Activated CD8-positive, alpha-beta T cell treated with anti-CD3 and anti-CD28 coated beads, Interleukin-2, amount 10 ng/mL, durations not matched to agents 7 days and 5 days (primary cell): Measurements from ENCODE around the gene WDR59. TPM values are rescaled to one million over a fixed set of nuclear protein-coding genes. Genes with fewer than 3 reads are reported as not detected.
"Not testable (repeated sequence)": the region's sequence is repeated elsewhere in the genome, so short reads cannot be mapped to it uniquely, and the experiment has no call there.

Source experiments
- ATAC-seq: fragments of 150-1000 bp; cut with Tn5 transposase; one replicate; pipeline ENCODE4 v1.10.0; 2021; ENCODE audit warnings: moderate library complexity
- CTCF ChIA-PET: fragments of 350-600 bp; sonication (Branson Sonifier 250); formaldehyde crosslinking; loops from one replicate; lab custom pipeline; 2021; ENCODE audit warnings: antibody characterized with exemption; lab: Charles Lee
- POLR2A ChIA-PET: fragments of 350-600 bp; sonication (Branson Sonifier 250); formaldehyde crosslinking; loops from one replicate; lab custom pipeline; 2021; ENCODE audit warnings: antibody characterized with exemption; lab: Charles Lee
- DNase-seq: peaks from one replicate; pipeline ENCODE4 v3.0.0-alpha.2; 2020
- H3K27ac Mint-ChIP-seq: one replicate; pipeline ENCODE4 v1.8.0; 2021; ENCODE audit warnings: mild to moderate bottlenecking, mixed read lengths
- H3K27me3 Mint-ChIP-seq: one replicate; pipeline ENCODE4 v1.8.0; 2021; ENCODE audit warnings: low read depth, mixed read lengths
- H3K36me3 Mint-ChIP-seq: one replicate; pipeline ENCODE4 v1.8.0; 2021; ENCODE audit warnings: low read depth, mixed read lengths
- H3K4me1 Mint-ChIP-seq: one replicate; pipeline ENCODE4 v1.8.0; 2021; ENCODE audit warnings: low read depth, mixed read lengths
- H3K4me3 Mint-ChIP-seq: one replicate; pipeline ENCODE4 v1.8.0; 2021; ENCODE audit warnings: mild to moderate bottlenecking, mixed read lengths
- H3K9me3 Mint-ChIP-seq: one replicate; pipeline ENCODE4 v1.8.0; 2022; ENCODE audit warnings: mixed read lengths; ENCODE audit not compliant: insufficient read depth
- total RNA-seq, 2 experiments: library from RNA; stranded (reverse); gene quantifications; one replicate each; pipeline ENCODE4 v1.2.3, GENCODE V29; 2021

The WDR59 gene, protein sequence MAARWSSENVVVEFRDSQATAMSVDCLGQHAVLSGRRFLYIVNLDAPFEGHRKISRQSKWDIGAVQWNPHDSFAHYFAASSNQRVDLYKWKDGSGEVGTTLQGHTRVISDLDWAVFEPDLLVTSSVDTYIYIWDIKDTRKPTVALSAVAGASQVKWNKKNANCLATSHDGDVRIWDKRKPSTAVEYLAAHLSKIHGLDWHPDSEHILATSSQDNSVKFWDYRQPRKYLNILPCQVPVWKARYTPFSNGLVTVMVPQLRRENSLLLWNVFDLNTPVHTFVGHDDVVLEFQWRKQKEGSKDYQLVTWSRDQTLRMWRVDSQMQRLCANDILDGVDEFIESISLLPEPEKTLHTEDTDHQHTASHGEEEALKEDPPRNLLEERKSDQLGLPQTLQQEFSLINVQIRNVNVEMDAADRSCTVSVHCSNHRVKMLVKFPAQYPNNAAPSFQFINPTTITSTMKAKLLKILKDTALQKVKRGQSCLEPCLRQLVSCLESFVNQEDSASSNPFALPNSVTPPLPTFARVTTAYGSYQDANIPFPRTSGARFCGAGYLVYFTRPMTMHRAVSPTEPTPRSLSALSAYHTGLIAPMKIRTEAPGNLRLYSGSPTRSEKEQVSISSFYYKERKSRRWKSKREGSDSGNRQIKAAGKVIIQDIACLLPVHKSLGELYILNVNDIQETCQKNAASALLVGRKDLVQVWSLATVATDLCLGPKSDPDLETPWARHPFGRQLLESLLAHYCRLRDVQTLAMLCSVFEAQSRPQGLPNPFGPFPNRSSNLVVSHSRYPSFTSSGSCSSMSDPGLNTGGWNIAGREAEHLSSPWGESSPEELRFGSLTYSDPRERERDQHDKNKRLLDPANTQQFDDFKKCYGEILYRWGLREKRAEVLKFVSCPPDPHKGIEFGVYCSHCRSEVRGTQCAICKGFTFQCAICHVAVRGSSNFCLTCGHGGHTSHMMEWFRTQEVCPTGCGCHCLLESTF
- total RNA-seq = 10 to 100 TPM; 58.3 to 63.5 TPM

- peak; percentile 100 for DNase-seq
- peak within 1 kb of the TSS; percentile 93 for H3K27ac Mint-ChIP-seq
- no peaks in the 10 kb centered on the region for H3K36me3 Mint-ChIP-seq
- no peaks in the 10 kb centered on the region for H3K27me3 Mint-ChIP-seq
- ChIA-PET CTCF (interaction anchor here (0.6 to 2.6 kb wide), 13 partner anchors 14 to 663 kb away, joined by 3 to 21 read pairs (median 3); partner anchors contain the start of genes KARS1, MLKL, TERF2IP and ZNRF1), POLR2A (interaction anchor here (0.6 to 1.5 kb wide), 5 partner anchors 13 to 532 kb away, joined by 3 to 5 read pairs (median 3); no protein-coding TSS in a partner anchor)
- peaks cover 21% of the 10 kb centered on the region for H3K4me1 Mint-ChIP-seq
- peak within 1 kb of the TSS; percentile 90 for H3K4me3 Mint-ChIP-seq
- peak; percentile 100 for ATAC-seq
- no peaks in the 10 kb centered on the region for H3K9me3 Mint-ChIP-seq
These were observed at the start of gene WDR59 for GRCh38 chr16:74984529-74985296. Gene WDR59, minus strand, starts transcription at chr16:74985123. Its CDS starts 106 bp downstream, at chr16:74985017.

- ChIA-PET POLR2A (no interaction called here), CTCF (no interaction called here)
- Mint-ChIP-seq H3K36me3 (peaks cover 12% of the 10 kb centered on the region), H3K27ac (no peak overlapping the region), H3K27me3 (no peaks in the 10 kb centered on the region), H3K4me1 (no peaks in the 10 kb centered on the region), H3K9me3 (peaks cover 3% of the 10 kb centered on the region), H3K4me3 (no peak overlapping the region)
- DNase-seq = no peak
- ATAC-seq = no peak
These were observed 47.7 kb upstream of the WDR59 start for GRCh38 chr16:75032655-75033054.

DNA sequence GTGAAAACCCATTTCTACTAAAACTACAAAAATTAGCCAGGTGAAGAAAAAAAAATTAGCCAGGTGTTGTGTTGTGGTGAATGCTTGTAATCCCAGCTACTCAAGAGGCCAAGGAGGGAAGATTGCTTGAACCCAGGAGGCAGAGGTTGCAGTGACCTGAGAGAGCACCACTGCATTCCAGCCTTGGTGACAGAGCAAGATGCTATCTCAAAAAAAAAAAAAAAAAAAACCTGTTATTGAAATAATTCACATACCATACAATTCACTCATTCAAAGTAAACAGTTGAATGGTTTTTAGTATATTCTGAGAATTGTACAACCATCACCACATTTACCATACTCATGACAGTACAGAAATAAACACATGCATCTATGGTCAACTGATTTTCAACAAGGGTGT, 44.9 kb upstream of the WDR59 start:
- Mint-ChIP-seq H3K27me3 (no peaks in the 10 kb centered on the region), H3K4me3 (no peak overlapping the region), H3K27ac (no peak overlapping the region), H3K9me3 (no peaks in the 10 kb centered on the region), H3K36me3 (peaks cover 2% of the 10 kb centered on the region), H3K4me1 (peaks cover 2% of the 10 kb centered on the region)
- ChIA-PET CTCF (interaction anchor here (1.0 kb wide), 1 partner anchor 40 kb away, joined by 3 read pairs; no protein-coding TSS in a partner anchor), POLR2A (no interaction called here)
- ATAC-seq = no peak
- DNase-seq = no peak

- H3K27me3 Mint-ChIP-seq = no peaks in the 10 kb centered on the region
- no peaks in the 10 kb centered on the region for H3K36me3 Mint-ChIP-seq
- H3K27ac Mint-ChIP-seq = no peak overlapping the region
- CTCF ChIA-PET = no interaction called here
- no peak for DNase-seq
- H3K9me3 Mint-ChIP-seq = no peaks in the 10 kb centered on the region
- ATAC-seq = no peak
- no peak overlapping the region for H3K4me3 Mint-ChIP-seq
- H3K4me1 Mint-ChIP-seq = peaks cover 9% of the 10 kb centered on the region
- POLR2A ChIA-PET = no interaction called here
These were observed 43.7 kb upstream of the WDR59 start for GRCh38 chr16:75028544-75029135.

DNA sequence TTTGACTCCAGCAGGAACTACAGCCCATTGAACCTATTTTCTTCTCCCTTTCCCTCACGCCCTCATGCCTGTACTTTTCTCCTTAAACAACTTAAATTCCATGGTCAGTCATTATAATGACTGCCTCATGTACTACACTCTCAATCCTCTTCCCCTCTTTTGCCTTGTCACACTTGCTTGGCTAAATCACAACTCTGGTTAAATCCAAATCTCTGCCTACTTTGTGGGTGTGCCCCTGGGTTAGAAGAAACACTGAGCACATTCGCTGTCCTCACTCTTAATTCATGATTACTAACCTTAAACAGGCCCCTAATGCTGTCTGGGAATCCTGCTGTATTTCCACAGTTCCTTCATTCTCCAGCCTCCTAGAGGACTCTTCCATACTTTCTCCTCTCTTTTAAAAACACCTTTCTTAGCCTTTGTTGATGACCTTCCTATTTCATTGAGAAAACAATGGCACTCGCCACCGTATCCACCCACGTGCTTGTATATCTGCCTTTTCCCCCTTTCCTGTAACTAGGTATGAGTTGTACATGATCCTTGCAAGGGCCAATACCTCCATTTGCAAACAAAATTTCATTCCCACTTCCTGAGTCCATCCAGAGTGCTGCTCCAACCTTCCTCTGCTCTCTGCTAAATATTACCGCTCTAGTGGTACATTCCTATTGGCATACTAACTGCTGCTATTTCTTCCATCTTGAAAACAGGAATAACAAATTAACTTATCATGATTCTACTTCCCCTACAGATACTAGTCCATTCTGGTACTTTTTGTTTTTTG, 42.8 kb upstream of the WDR59 start:
- peaks cover 2% of the 10 kb centered on the region for H3K36me3 Mint-ChIP-seq
- H3K4me3 Mint-ChIP-seq = no peak overlapping the region
- no peak for DNase-seq
- H3K27ac Mint-ChIP-seq = no peak overlapping the region
- CTCF ChIA-PET = interaction anchor here (1.4 kb wide), 1 partner anchor 489 kb away, joined by 3 read pairs; no protein-coding TSS in a partner anchor
- ATAC-seq = no peak
- H3K9me3 Mint-ChIP-seq = no peaks in the 10 kb centered on the region
- peaks cover 9% of the 10 kb centered on the region for H3K4me1 Mint-ChIP-seq
- POLR2A ChIA-PET = no interaction called here
- H3K27me3 Mint-ChIP-seq = no peaks in the 10 kb centered on the region

GRCh38 chr16:75026892-75027391, 42.0 kb upstream of the WDR59 start:
- CTCF ChIA-PET = interaction anchor here (1.4 kb wide), 1 partner anchor 490 kb away, joined by 3 read pairs; no protein-coding TSS in a partner anchor
- POLR2A ChIA-PET = no interaction called here
- Mint-ChIP-seq H3K9me3 (peaks cover 1% of the 10 kb centered on the region), H3K36me3 (peaks cover 4% of the 10 kb centered on the region), H3K27me3 (no peaks in the 10 kb centered on the region), H3K27ac (no peak overlapping the region), H3K4me1 (peaks cover 9% of the 10 kb centered on the region), H3K4me3 (no peak overlapping the region)
- DNase-seq (no peak), ATAC-seq (no peak)

DNA sequence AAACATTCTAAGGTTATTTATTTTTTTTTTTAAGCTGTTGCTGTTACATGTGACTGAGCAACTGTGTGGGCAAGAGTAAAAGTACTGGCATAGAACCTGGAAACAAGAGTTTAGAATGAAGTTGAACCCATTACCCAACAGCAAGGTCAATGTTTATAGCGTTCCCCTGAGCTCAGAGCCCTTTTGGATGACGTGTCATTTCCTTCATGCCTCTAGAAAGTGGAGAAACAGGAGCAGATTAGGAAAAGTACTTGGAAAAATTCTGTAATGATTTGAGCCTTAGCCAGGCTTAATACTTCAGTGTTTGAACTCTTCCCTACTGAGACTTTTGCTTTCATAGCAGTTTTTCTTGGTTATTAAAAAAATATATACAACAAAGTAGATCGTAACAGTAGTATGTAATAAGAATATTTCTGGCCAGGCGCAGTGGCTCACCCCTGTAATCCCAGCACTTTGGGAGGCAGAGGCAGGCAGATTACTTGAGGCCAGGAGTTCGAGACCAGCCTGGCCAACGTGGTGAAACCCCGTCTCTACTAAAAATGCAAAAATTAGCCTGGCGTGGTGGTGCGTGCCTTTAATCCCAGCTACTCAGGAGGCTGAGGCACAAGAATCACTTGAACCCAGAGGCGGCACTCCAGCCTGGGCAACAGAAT, 41.4 kb upstream of the WDR59 start:
- CTCF ChIA-PET = interaction anchor here (1.4 kb wide), 1 partner anchor 491 kb away, joined by 3 read pairs; no protein-coding TSS in a partner anchor
- H3K9me3 Mint-ChIP-seq, H3K4me1 Mint-ChIP-seq, H3K4me3 Mint-ChIP-seq, DNase-seq, POLR2A ChIA-PET, H3K36me3 Mint-ChIP-seq, H3K27me3 Mint-ChIP-seq, H3K27ac Mint-ChIP-seq, ATAC-seq: not testable (repeated sequence)

- H3K27ac Mint-ChIP-seq = no peak overlapping the region
- H3K36me3 Mint-ChIP-seq = peaks cover 14% of the 10 kb centered on the region
- ChIA-PET CTCF (no interaction called here), POLR2A (interaction anchor here (0.6 kb wide), 1 partner anchor 9 kb away, joined by 3 read pairs; no protein-coding TSS in a partner anchor)
- H3K4me1 Mint-ChIP-seq = peaks cover 9% of the 10 kb centered on the region
- peaks cover 10% of the 10 kb centered on the region for H3K9me3 Mint-ChIP-seq
- no peak for DNase-seq
- H3K27me3 Mint-ChIP-seq = no peaks in the 10 kb centered on the region
- no peak overlapping the region for H3K4me3 Mint-ChIP-seq
- no peak for ATAC-seq
These were observed 40.8 kb upstream of the WDR59 start for GRCh38 chr16:75025761-75026160.

DNA sequence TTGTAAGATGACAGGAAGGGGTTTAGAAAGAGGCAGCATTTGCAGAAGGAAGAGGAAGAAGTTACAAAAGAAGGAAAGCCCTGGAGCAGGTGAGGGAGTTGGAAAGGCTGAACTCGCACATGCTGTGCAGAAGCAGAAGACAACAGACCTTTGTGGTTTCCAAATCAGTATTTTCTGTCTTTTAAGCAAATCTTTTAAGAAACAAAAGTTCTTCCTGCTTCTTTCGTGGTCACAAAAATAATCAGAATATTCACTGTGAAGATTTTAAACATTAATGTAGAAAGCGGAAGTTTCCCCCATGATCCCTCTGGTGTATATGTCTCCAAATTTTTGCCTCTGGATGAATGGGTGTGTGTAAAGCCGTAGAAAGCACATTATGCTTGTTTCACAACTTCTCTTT, 39.7 kb upstream of the WDR59 start:
- H3K27ac Mint-ChIP-seq = no peak overlapping the region
- peaks cover 10% of the 10 kb centered on the region for H3K9me3 Mint-ChIP-seq
- no peaks in the 10 kb centered on the region for H3K27me3 Mint-ChIP-seq
- ATAC-seq = no peak
- peaks cover 9% of the 10 kb centered on the region for H3K4me1 Mint-ChIP-seq
- ChIA-PET CTCF (no interaction called here), POLR2A (interaction anchor here (0.6 kb wide), 1 partner anchor 40 kb away, joined by 3 read pairs; no protein-coding TSS in a partner anchor)
- DNase-seq = no peak
- H3K36me3 Mint-ChIP-seq = peaks cover 16% of the 10 kb centered on the region
- H3K4me3 Mint-ChIP-seq = no peak overlapping the region

GRCh38 chr16:75024182-75024581, 39.3 kb upstream of the WDR59 start:
- no peak overlapping the region for H3K4me3 Mint-ChIP-seq
- H3K27ac Mint-ChIP-seq = no peak overlapping the region
- DNase-seq (no peak), ATAC-seq (no peak)
- peaks cover 9% of the 10 kb centered on the region for H3K4me1 Mint-ChIP-seq
- CTCF ChIA-PET = no interaction called here
- POLR2A ChIA-PET = interaction anchor here (0.6 kb wide), 1 partner anchor 26 kb away, joined by 5 read pairs; no protein-coding TSS in a partner anchor
- peaks cover 16% of the 10 kb centered on the region for H3K36me3 Mint-ChIP-seq
- peaks cover 13% of the 10 kb centered on the region for H3K9me3 Mint-ChIP-seq
- no peaks in the 10 kb centered on the region for H3K27me3 Mint-ChIP-seq
